ENCODE measurements around the gene NKAIN2.
"Not testable (repeated sequence)": the region's sequence is repeated elsewhere in the genome, so short reads cannot be mapped to it uniquely, and the experiment has no call there.

Gene NKAIN2

GRCh38 chr6:123965894-123966293 is 162.2 kb downstream of the NKAIN2 start:
- DNase-seq (ENCODE audit: low read depth, low spot score) = no peak

GRCh38 chr6:123966618-123967017 is 163.0 kb downstream of the NKAIN2 start:
- DNase-seq (ENCODE audit: low read depth, low spot score) = no peak

GRCh38 chr6:123967905-123968304 is 164.2 kb downstream of the NKAIN2 start:
- DNase-seq (ENCODE audit: low read depth, low spot score) = no peak

- DNase-seq (ENCODE audit: low read depth, low spot score) = no peak
These were observed 169.1 kb downstream of the NKAIN2 start for GRCh38 chr6:123972600-123973294.

- DNase-seq (ENCODE audit: low read depth, low spot score) = no peak
These were observed 176.6 kb downstream of the NKAIN2 start for GRCh38 chr6:123980311-123980710.

GRCh38 chr6:123986938-123987337 is 183.3 kb downstream of the NKAIN2 start:
- no peak for DNase-seq (ENCODE audit: low read depth, low spot score)

- DNase-seq (ENCODE audit: low read depth, low spot score) = not testable (repeated sequence)
These were observed 186.3 kb downstream of the NKAIN2 start for GRCh38 chr6:123989918-123990317.

GRCh38 chr6:123990376-123990775 is 186.7 kb downstream of the NKAIN2 start:
- DNase-seq (ENCODE audit: low read depth, low spot score) = no peak

- no peak for DNase-seq (ENCODE audit: low read depth, low spot score)
These were observed 190.5 kb downstream of the NKAIN2 start for GRCh38 chr6:123994168-123994567.

- DNase-seq (ENCODE audit: low read depth, low spot score) = no peak
These were observed 191.4 kb downstream of the NKAIN2 start for GRCh38 chr6:123994891-123995635.

GRCh38 chr6:123997223-123997622 is 193.6 kb downstream of the NKAIN2 start:
- DNase-seq (ENCODE audit: low read depth, low spot score) = no peak

GRCh38 chr6:124002377-124003081 is 198.9 kb downstream of the NKAIN2 start:
- no peak for DNase-seq (ENCODE audit: low read depth, low spot score)

GRCh38 chr6:124007266-124007665 is 203.6 kb downstream of the NKAIN2 start:
- DNase-seq (ENCODE audit: low read depth, low spot score) = no peak

GRCh38 chr6:124008000-124008987 is 204.6 kb downstream of the NKAIN2 start:
- DNase-seq (ENCODE audit: low read depth, low spot score) = peak; percentile 10

GRCh38 chr6:124008988-124009765 is 205.5 kb downstream of the NKAIN2 start:
- DNase-seq (ENCODE audit: low read depth, low spot score) = no peak

- no peak for DNase-seq (ENCODE audit: low read depth, low spot score)
These were observed 206.9 kb downstream of the NKAIN2 start for GRCh38 chr6:124010574-124010973.

GRCh38 chr6:124011180-124011579 is 207.5 kb downstream of the NKAIN2 start:
- DNase-seq (ENCODE audit: low read depth, low spot score) = no peak

GRCh38 chr6:124022051-124022450 is 218.4 kb downstream of the NKAIN2 start:
- DNase-seq (ENCODE audit: low read depth, low spot score) = not testable (repeated sequence)

- no peak for DNase-seq (ENCODE audit: low read depth, low spot score)
These were observed 219.0 kb downstream of the NKAIN2 start for GRCh38 chr6:124022641-124023040.

GRCh38 chr6:124026694-124027093 is 223.0 kb downstream of the NKAIN2 start:
- no peak for DNase-seq (ENCODE audit: low read depth, low spot score)
